Testis (tissue), 2 donors: ENCODE results near the gene RPS6KA5.

Source experiments
- POLR2A ChIP-seq: fragments of 450-650 bp; IDR thresholded peaks from one replicate; pipeline ENCODE4 v1.6.1; 2017; ENCODE audit warnings: antibody characterized with exemption, mild to moderate bottlenecking, moderate library complexity
- TF ChIP-seq, protein P1 (sequence below), 3 experiments: fragments of 450-650 bp in 2 of 3; fragments of 200-600 bp in 1 of 3; sonication (generic) in 1 of 3; IDR thresholded peaks; one replicate each; pipeline ENCODE4 v1.5.1; 2016 to 2019; ENCODE audit warnings: antibody characterized with exemption in 3 of 3, mild to moderate bottlenecking in 2 of 3, moderate library complexity in 1 of 3

- TF ChIP-seq, protein P1, sequence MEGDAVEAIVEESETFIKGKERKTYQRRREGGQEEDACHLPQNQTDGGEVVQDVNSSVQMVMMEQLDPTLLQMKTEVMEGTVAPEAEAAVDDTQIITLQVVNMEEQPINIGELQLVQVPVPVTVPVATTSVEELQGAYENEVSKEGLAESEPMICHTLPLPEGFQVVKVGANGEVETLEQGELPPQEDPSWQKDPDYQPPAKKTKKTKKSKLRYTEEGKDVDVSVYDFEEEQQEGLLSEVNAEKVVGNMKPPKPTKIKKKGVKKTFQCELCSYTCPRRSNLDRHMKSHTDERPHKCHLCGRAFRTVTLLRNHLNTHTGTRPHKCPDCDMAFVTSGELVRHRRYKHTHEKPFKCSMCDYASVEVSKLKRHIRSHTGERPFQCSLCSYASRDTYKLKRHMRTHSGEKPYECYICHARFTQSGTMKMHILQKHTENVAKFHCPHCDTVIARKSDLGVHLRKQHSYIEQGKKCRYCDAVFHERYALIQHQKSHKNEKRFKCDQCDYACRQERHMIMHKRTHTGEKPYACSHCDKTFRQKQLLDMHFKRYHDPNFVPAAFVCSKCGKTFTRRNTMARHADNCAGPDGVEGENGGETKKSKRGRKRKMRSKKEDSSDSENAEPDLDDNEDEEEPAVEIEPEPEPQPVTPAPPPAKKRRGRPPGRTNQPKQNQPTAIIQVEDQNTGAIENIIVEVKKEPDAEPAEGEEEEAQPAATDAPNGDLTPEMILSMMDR (IDR thresholded peaks at IDR 0.05), result no peak
- no peak for TF ChIP-seq POLR2A
Measured at GRCh38 chr14:91063119-91063518, 2.7 kb upstream of the RPS6KA5 start.
